T-helper 1 cell treated with Interleukin-12 subunit alpha and Interleukin-12 subunit beta and Interleukin-4 antibody, amounts not matched to agents 30 ng/mL and 1 ng/mL, for 36 hours (primary cell): ENCODE results near the gene TBC1D22B. TPM values are rescaled to one million over a fixed set of nuclear protein-coding genes. Genes with fewer than 3 reads are reported as not detected.

ENCODE experiments used
- total RNA-seq: library from RNA; stranded (reverse); gene quantifications from 2 replicates; pipeline ENCODE4 v1.2.3, GENCODE V29; 2022

Gene TBC1D22B
- total RNA-seq, 1 donor from 2014 or later = 26.8 TPM

Other genes with a start within 250 kb of the TBC1D22B start
- 635 and 642 TPM in 2 replicates for gene PIM1, start 87.6 kb upstream of the TBC1D22B start, total RNA-seq
- 8.0 TPM in 2 replicates for gene TMEM217, start 372 bp downstream of the TBC1D22B start, total RNA-seq
- 26.1 and 27.2 TPM in 2 replicates for gene RNF8, start 96.2 kb downstream of the TBC1D22B start, total RNA-seq
- gene CMTR1, start 175.4 kb downstream of the TBC1D22B start, total RNA-seq = 86.6 and 88.0 TPM in 2 replicates
- 69.4 and 73.3 TPM in 2 replicates for gene CCDC167, start 242.1 kb downstream of the TBC1D22B start, total RNA-seq